Measurements from ENCODE around the gene LMNB1. TPM values are rescaled to one million over a fixed set of nuclear protein-coding genes. Genes with fewer than 3 reads are reported as not detected.

Gene LMNB1
- total RNA-seq, 2 donors from 2014 or later = 185 to 205 TPM

DNA sequence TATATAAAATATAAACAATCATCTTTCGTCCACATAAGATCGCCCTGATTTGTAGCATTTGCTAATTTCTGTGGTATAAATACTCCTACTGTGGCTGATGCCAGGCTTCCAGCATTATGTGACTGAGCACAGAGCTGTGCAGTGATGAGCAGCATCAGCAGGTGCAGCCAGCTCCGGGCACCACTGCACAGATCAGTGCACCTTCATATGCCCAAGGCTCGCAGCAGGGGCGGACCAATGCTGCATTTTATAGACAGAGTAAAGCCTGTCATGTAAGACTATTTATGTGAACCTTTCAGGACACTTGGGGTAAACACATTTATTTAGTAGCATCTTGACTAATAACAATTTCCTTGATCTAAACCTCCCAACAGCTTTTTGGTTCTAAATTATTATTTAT lies 53.1 kb downstream of the LMNB1 start:
- Histone ChIP-seq H3K4me1 (ENCODE audit: control insufficient read depth, insufficient read depth, low read length) (no peaks in the 10 kb centered on the region), H3K4me3 (ENCODE audit: low read length) (no peak overlapping the region), H3K27me3 (ENCODE audit: control insufficient read depth, insufficient read depth, low read length, poor library complexity, severe bottlenecking) (no peaks in the 10 kb centered on the region), H3K9ac (ENCODE audit: extremely low read depth, low read length, poor library complexity, severe bottlenecking) (no peak overlapping the region), H3K36me3 (ENCODE audit: control insufficient read depth, insufficient read depth, low read length) (peaks cover 98% of the 10 kb centered on the region), H3K9me3 (ENCODE audit: control insufficient read depth, low read length) (peaks cover 4% of the 10 kb centered on the region), H3K27ac (ENCODE audit: low read depth, low read length) (no peak overlapping the region)
- no peak for DNase-seq
- WGBS, 2 experiments (ENCODE audit: insufficient coverage in 1 of 2, insufficient read length in 1 of 2) = 99% methylated on average over 5 of the region's 5 CpGs; no CpG with 5 or more reads in 1 of the 2 experiments
- Mint-ChIP-seq H3K4me1 (peaks cover 8% of the 10 kb centered on the region), H3K36me3 (ENCODE audit: low read depth) (peaks cover 75% of the 10 kb centered on the region), H3K27me3 (ENCODE audit: insufficient read depth) (no peaks in the 10 kb centered on the region), H3K27ac (no peak overlapping the region), H3K4me3 (no peak overlapping the region), H3K9me3 (no peaks in the 10 kb centered on the region)
- TF ChIP-seq, protein P1, sequence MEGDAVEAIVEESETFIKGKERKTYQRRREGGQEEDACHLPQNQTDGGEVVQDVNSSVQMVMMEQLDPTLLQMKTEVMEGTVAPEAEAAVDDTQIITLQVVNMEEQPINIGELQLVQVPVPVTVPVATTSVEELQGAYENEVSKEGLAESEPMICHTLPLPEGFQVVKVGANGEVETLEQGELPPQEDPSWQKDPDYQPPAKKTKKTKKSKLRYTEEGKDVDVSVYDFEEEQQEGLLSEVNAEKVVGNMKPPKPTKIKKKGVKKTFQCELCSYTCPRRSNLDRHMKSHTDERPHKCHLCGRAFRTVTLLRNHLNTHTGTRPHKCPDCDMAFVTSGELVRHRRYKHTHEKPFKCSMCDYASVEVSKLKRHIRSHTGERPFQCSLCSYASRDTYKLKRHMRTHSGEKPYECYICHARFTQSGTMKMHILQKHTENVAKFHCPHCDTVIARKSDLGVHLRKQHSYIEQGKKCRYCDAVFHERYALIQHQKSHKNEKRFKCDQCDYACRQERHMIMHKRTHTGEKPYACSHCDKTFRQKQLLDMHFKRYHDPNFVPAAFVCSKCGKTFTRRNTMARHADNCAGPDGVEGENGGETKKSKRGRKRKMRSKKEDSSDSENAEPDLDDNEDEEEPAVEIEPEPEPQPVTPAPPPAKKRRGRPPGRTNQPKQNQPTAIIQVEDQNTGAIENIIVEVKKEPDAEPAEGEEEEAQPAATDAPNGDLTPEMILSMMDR (conservative IDR thresholded peaks at IDR 0.05) = no peak

DNA sequence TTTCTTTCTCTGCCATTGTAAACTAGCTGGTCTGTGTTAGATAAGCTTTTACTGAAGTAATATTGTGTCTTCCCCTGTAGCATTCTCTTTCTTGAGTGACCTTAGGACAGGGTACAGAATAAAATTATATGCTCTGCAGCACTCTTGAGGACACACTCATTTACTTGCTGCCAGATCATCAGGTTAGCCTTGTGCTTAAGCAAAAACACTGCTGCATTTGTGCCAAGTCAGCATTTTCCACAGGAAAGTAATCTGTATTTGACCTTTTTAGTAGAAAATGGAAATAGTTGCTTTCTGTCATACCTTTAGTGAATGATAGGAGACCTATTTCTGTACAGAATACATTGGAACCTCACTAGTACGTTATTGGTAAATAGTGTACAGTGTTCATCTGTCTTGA lies 54.2 kb downstream of the LMNB1 start:
- peaks cover 8% of the 10 kb centered on the region for H3K4me1 Mint-ChIP-seq
- no peak for DNase-seq
- 100% methylated on average over 1 of the region's 1 CpG for WGBS, 2 experiments (ENCODE audit: insufficient coverage in 1 of 2, insufficient read length in 1 of 2)
- no peak overlapping the region for H3K27ac Mint-ChIP-seq
- no peaks in the 10 kb centered on the region for H3K9me3 Mint-ChIP-seq
- no peaks in the 10 kb centered on the region for H3K27me3 Mint-ChIP-seq (ENCODE audit: insufficient read depth)
- Histone ChIP-seq H3K36me3 (ENCODE audit: control insufficient read depth, insufficient read depth, low read length) (peaks cover 98% of the 10 kb centered on the region), H3K9me3 (ENCODE audit: control insufficient read depth, low read length) (peaks cover 4% of the 10 kb centered on the region), H3K27me3 (ENCODE audit: control insufficient read depth, insufficient read depth, low read length, poor library complexity, severe bottlenecking) (no peaks in the 10 kb centered on the region), H3K27ac (ENCODE audit: low read depth, low read length) (no peak overlapping the region), H3K4me1 (ENCODE audit: control insufficient read depth, insufficient read depth, low read length) (no peaks in the 10 kb centered on the region), H3K4me3 (ENCODE audit: low read length) (no peak overlapping the region), H3K9ac (ENCODE audit: extremely low read depth, low read length, poor library complexity, severe bottlenecking) (no peak overlapping the region)
- H3K4me3 Mint-ChIP-seq = no peak overlapping the region
- TF ChIP-seq, protein P1 (conservative IDR thresholded peaks at IDR 0.05) = no peak
- H3K36me3 Mint-ChIP-seq (ENCODE audit: low read depth) = peaks cover 75% of the 10 kb centered on the region

DNA sequence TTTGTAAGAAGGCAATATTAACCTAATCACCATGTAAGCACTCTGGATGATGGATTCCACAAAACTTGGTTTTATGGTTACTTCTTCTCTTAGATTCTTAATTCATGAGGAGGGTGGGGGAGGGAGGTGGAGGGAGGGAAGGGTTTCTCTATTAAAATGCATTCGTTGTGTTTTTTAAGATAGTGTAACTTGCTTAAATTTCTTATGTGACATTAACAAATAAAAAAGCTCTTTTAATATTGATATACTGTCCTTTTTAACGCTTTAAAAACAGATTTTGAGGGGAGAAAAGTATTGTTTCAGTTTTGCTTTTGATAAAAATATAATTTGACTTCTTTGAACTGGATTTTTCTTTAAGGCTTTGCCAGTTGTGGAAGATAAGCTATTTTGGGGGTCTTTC lies 59.8 kb downstream of the LMNB1 start:
- 93% methylated on average over 1 of the region's 2 CpGs; no CpG with 5 or more reads in 1 of the 2 experiments for WGBS, 2 experiments (ENCODE audit: insufficient coverage in 1 of 2, insufficient read length in 1 of 2)
- H3K27me3 ChIP-seq (ENCODE audit: control insufficient read depth, insufficient read depth, low read length, poor library complexity, severe bottlenecking) = no peaks in the 10 kb centered on the region
- H3K36me3 ChIP-seq (ENCODE audit: control insufficient read depth, insufficient read depth, low read length) = peaks cover 66% of the 10 kb centered on the region
- DNase-seq = no peak
- Mint-ChIP-seq H3K4me1 (peaks cover 41% of the 10 kb centered on the region), H3K4me3 (no peak overlapping the region), H3K36me3 (ENCODE audit: low read depth) (peaks cover 44% of the 10 kb centered on the region), H3K27ac (no peak overlapping the region), H3K9me3 (no peaks in the 10 kb centered on the region), H3K27me3 (ENCODE audit: insufficient read depth) (no peaks in the 10 kb centered on the region)
- H3K9me3 ChIP-seq (ENCODE audit: control insufficient read depth, low read length) = peaks cover 4% of the 10 kb centered on the region
- H3K9ac ChIP-seq (ENCODE audit: extremely low read depth, low read length, poor library complexity, severe bottlenecking) = no peak overlapping the region
- peaks cover 4% of the 10 kb centered on the region for H3K4me1 ChIP-seq (ENCODE audit: control insufficient read depth, insufficient read depth, low read length)
- no peak overlapping the region for H3K4me3 ChIP-seq (ENCODE audit: low read length)
- H3K27ac ChIP-seq (ENCODE audit: low read depth, low read length) = no peak overlapping the region
- TF ChIP-seq, protein P1 (conservative IDR thresholded peaks at IDR 0.05) = no peak
